Peyer's patch (tissue), 4 donors: ENCODE data around the gene LRCH3. TPM values are rescaled to one million over a fixed set of nuclear protein-coding genes. Genes with fewer than 3 reads are reported as not detected.
"Not testable (repeated sequence)": the region's sequence is repeated elsewhere in the genome, so short reads cannot be mapped to it uniquely, and the experiment has no call there.

Experiments used
- DNase-seq, 3 donors: peaks; one replicate each; pipeline ENCODE4 v3.0.0-alpha.2; 2017 to 2019
- H3K27ac ChIP-seq, 4 donors: fragments of 200-600 bp; sonication (generic); one replicate each; pipeline ENCODE4 v1.5.1; 2016 to 2019
- H3K27me3 ChIP-seq, 2 donors: fragments of 200-600 bp; sonication (generic); one replicate each; pipeline ENCODE4 v1.5.1; 2019
- H3K36me3 ChIP-seq, 3 donors: fragments of 200-600 bp; sonication (generic); one replicate each; pipeline ENCODE4 v1.5.1; 2016 to 2019
- H3K4me1 ChIP-seq, 4 donors: fragments of 200-600 bp; sonication (generic); one replicate each; pipeline ENCODE4 v1.5.1; 2016 to 2019
- H3K4me3 ChIP-seq, 4 donors: fragments of 200-600 bp; sonication (generic); 1 replicate in 3 of 4; 2 replicates in 1 of 4; pipeline ENCODE4 v1.5.1; 2016 to 2019; ENCODE audit warnings: mild to moderate bottlenecking in 1 of 4
- H3K9me3 ChIP-seq, 4 donors: fragments of 200-600 bp; sonication (generic); one replicate each; pipeline ENCODE4 v1.5.1; 2016 to 2019; ENCODE audit warnings: mild to moderate bottlenecking in 1 of 4
- CTCF ChIP-seq, 6 experiments: fragments of 450-650 bp in 4 of 6; fragments of 200-600 bp in 2 of 6; sonication (generic) in 1 of 6; IDR thresholded peaks; one replicate each; pipeline ENCODE4 v1.5.1; 2017 to 2019; ENCODE audit warnings: antibody characterized with exemption in 6 of 6, mild to moderate bottlenecking in 3 of 6, moderate library complexity in 1 of 6
- POLR2A ChIP-seq, 2 donors: fragments of 450-650 bp; IDR thresholded peaks; one replicate each; pipeline ENCODE4 v1.5.1; 2017; ENCODE audit warnings: antibody characterized with exemption in 2 of 2, mild to moderate bottlenecking in 2 of 2, moderate library complexity in 2 of 2
- total RNA-seq, 4 donors: library from RNA; depleted of rRNA; stranded (reverse); fragments of >200 nt; gene quantifications; one replicate each; pipeline ENCODE4 v1.1.0, GENCODE V29; 2016

LRCH3 gene
- total RNA-seq, 4 donors from 2014 or later: 31.2 to 90.0 (median 41.7) TPM

GRCh38 chr3:197882586-197882985 lies 91.5 kb downstream of the LRCH3 start:
- Histone ChIP-seq H3K4me1 (no peaks in the 10 kb centered on the region), H3K27ac (no peak overlapping the region), H3K4me3 (no peak overlapping the region), H3K27me3 (no peaks in the 10 kb centered on the region), H3K9me3 (no peaks in the 10 kb centered on the region), H3K36me3 (peaks cover 0 to 44% (median 0%) of the 10 kb centered on the region in 3 donors)
- TF ChIP-seq CTCF (IDR thresholded peaks at IDR 0.05): no peak
- TF ChIP-seq POLR2A (IDR thresholded peaks at IDR 0.05): no peak
- no peak for DNase-seq

GRCh38 chr3:197883541-197883940 lies 92.5 kb downstream of the LRCH3 start:
- Histone ChIP-seq H3K4me1 (no peaks in the 10 kb centered on the region), H3K27ac (no peak overlapping the region), H3K9me3 (no peaks in the 10 kb centered on the region), H3K27me3 (no peaks in the 10 kb centered on the region), H3K4me3 (no peak overlapping the region), H3K36me3 (peaks cover 0 to 36% (median 0%) of the 10 kb centered on the region in 3 donors)
- no peak for TF ChIP-seq CTCF (IDR thresholded peaks at IDR 0.05)
- TF ChIP-seq POLR2A (IDR thresholded peaks at IDR 0.05): no peak
- no peak for DNase-seq

GRCh38 chr3:197884330-197884729 lies 93.3 kb downstream of the LRCH3 start:
- not testable (repeated sequence) for H3K4me3 ChIP-seq, H3K9me3 ChIP-seq, H3K4me1 ChIP-seq, H3K27ac ChIP-seq, DNase-seq, H3K27me3 ChIP-seq
- peaks cover 0 to 34% (median 0%) of the 10 kb centered on the region in 3 donors for H3K36me3 ChIP-seq

DNA sequence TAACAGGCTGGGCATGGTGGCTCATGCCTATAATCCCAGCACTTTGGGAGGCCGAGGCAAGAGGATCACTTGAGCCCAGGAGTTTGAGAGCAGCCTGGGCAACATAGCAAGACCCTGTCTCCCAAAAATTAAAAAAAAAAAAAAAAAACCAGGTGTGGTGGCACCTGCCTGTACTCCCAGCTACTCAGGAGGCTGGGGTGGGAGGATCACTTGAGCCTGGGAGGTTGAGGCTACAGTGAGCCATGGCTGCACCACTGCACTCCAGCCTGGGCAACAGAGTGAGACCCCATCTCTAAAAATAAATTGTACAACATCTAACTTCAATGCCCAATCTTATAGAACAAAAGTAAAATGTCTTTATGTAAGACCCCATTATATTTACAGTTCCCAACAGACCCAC lies 95.0 kb downstream of the LRCH3 start:
- H3K4me3 ChIP-seq, H3K27me3 ChIP-seq, H3K27ac ChIP-seq, DNase-seq, H3K9me3 ChIP-seq, H3K4me1 ChIP-seq: not testable (repeated sequence)
- H3K36me3 ChIP-seq: peaks cover 0 to 26% (median 0%) of the 10 kb centered on the region in 3 donors

DNA sequence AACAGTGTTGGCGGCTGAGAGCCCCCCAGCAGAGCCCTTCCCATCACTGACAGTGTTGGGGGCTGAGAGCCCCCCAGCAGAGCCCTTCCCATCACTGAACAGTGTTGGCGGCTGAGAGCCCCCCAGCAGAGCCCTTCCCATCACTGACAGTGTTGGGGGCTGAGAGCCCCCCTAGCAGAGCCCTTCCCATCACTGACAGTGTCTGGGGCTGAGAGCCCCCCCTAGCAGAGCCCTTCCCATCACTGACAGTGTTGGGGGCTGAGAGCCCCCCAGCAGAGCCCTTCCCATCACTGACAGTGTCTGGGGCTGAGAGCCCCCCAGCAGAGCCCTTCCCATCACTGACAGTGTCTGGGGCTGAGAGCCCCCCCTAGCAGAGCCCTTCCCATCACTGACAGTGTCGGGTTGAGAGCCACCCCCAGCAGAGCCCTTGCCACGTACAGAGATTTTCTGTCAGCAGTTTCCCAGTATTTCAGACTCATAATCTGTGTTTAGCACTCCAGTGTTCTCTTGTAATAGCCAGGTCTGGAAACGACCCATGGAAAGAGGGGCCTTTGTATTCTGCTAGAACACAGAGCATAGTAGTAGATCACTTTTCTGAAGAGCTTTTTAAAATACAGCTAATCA lies 96.5 kb downstream of the LRCH3 start:
- not testable (repeated sequence) for H3K4me1 ChIP-seq, H3K27ac ChIP-seq, H3K9me3 ChIP-seq, H3K27me3 ChIP-seq, DNase-seq, H3K4me3 ChIP-seq
- H3K36me3 ChIP-seq: peaks cover 0 to 21% (median 0%) of the 10 kb centered on the region in 3 donors

DNA sequence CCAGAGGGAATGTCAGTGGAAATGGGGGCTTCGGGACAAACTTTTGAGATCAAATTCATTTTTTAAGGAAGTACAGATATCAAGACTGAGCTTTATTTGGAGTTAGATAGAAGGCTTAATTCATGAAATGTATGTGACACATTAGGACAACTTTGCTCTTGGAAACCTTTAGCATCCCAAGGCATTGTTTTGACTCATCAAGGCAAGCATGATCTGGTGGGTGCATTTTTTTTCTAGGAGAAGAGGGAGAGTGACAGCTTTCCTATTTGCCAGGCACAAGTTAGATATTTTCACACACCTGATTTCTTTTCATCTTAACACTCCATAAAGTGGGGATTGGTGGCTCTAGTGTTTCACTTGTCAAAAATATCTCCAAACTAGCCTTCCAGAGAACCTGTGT lies 97.5 kb downstream of the LRCH3 start:
- TF ChIP-seq POLR2A (IDR thresholded peaks at IDR 0.05): no peak
- TF ChIP-seq CTCF (IDR thresholded peaks at IDR 0.05): no peak
- no peak for DNase-seq
- Histone ChIP-seq H3K4me3 (no peak overlapping the region), H3K27me3 (no peaks in the 10 kb centered on the region), H3K9me3 (no peaks in the 10 kb centered on the region), H3K27ac (no peak overlapping the region), H3K36me3 (peaks cover 0 to 20% (median 0%) of the 10 kb centered on the region in 3 donors), H3K4me1 (no peaks in the 10 kb centered on the region)

- Histone ChIP-seq H3K4me1 (no peaks in the 10 kb centered on the region), H3K27me3 (no peaks in the 10 kb centered on the region), H3K9me3 (no peaks in the 10 kb centered on the region), H3K4me3 (no peak overlapping the region), H3K27ac (no peak overlapping the region), H3K36me3 (peaks cover 0 to 12% (median 0%) of the 10 kb centered on the region in 3 donors)
- DNase-seq: no peak
- no peak for TF ChIP-seq CTCF (IDR thresholded peaks at IDR 0.05)
- TF ChIP-seq POLR2A (IDR thresholded peaks at IDR 0.05): no peak
Observed at GRCh38 chr3:197889204-197889930, 98.3 kb downstream of the LRCH3 start.
